Fibroblast of lung (primary cell): ENCODE measurements around the gene TBXAS1.

Source experiments
- EZH2 ChIP-seq: IDR thresholded peaks from 2 replicates; pipeline ENCODE4 v1.5.1; 2012; ENCODE audit warnings: low read length, control low read depth, mild to moderate bottlenecking; ENCODE audit errors: missing control alignments
- TF ChIP-seq, protein P1 (sequence below), 2 donors: IDR thresholded peaks in 1 of 2; conservative IDR thresholded peaks in 1 of 2; 1 replicate in 1 of 2; 2 replicates in 1 of 2; pipeline ENCODE4 v1.5.1; 2011 to 2012; ENCODE audit warnings: low read length in 2 of 2, control low read depth in 1 of 2, inconsistent platforms in 1 of 2, low read depth in 1 of 2, mild to moderate bottlenecking in 1 of 2

DNA sequence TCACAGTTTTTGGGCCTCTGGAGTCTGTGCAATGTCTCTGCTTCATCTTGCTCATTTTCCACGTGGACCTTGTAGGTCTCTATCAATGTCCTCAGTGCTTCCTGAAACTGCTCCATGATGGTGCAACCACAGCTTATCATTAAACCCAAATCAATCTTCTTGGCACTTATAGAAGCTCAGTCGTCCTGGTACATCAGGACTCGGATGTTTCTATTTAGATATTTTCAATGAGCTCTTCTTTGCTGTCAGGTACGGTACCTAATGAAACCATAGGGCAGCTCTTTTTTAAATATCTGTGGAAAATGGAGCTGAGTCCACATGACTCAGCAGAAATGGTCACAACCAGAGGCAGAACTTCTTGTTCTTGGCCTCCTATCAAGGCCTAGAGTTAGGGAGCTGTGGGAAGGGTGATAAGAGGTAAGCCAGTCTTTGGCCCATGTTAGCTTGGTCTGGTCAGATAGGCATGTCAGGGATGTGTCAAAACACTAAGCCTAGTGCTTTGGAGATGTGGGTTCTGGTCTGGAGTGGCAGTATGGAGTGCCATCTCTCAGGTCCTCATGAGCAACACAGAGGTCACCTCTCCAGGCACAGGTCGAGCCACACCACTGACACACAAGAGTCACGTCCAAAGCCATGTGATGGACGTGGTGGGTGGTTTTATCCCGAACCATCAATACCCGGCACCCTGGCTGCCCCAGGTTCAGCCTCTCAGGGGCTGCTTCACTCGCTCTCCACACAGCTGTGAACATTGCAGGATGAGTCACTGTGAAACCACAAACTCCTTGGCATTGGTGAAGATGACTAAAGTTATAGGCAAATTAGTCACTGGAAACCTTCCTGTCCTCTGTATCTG is 87.0 kb downstream of the TBXAS1 start:
- TF ChIP-seq, protein P1, sequence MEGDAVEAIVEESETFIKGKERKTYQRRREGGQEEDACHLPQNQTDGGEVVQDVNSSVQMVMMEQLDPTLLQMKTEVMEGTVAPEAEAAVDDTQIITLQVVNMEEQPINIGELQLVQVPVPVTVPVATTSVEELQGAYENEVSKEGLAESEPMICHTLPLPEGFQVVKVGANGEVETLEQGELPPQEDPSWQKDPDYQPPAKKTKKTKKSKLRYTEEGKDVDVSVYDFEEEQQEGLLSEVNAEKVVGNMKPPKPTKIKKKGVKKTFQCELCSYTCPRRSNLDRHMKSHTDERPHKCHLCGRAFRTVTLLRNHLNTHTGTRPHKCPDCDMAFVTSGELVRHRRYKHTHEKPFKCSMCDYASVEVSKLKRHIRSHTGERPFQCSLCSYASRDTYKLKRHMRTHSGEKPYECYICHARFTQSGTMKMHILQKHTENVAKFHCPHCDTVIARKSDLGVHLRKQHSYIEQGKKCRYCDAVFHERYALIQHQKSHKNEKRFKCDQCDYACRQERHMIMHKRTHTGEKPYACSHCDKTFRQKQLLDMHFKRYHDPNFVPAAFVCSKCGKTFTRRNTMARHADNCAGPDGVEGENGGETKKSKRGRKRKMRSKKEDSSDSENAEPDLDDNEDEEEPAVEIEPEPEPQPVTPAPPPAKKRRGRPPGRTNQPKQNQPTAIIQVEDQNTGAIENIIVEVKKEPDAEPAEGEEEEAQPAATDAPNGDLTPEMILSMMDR (conservative IDR thresholded peaks at IDR 0.05 in 1 of 2, IDR thresholded peaks at IDR 0.05 in 1 of 2; ENCODE audit: low read depth in 1 of 2, low read length in 2 of 2): no peak
- TF ChIP-seq EZH2: no peak
